ENCODE measurements around the gene LRP1. TPM values are rescaled to one million over a fixed set of nuclear protein-coding genes. Genes with fewer than 3 reads are reported as not detected.

Gene LRP1
- total RNA-seq, 3 donors from 2014 or later (not counting 1 experiment from before 2014, with no cell fraction given), result 6.7 to 13.1 (median 9.5) TPM

- Mint-ChIP-seq H3K36me3 (no peaks in the 10 kb centered on the region), H3K27me3 (ENCODE audit: low read depth in 2 of 2) (peaks cover 0 to 6% of the 10 kb centered on the region in 2 donors), H3K4me3 (no peak overlapping the region), H3K4me1 (no peaks in the 10 kb centered on the region), H3K27ac (no peak overlapping the region), H3K9me3 (no peaks in the 10 kb centered on the region)
- WGBS (ENCODE audit: insufficient coverage), result 86% methylated on average over 8 of the region's 8 CpGs
- no peaks in the 10 kb centered on the region for H3K27me3 ChIP-seq (ENCODE audit: control insufficient read depth, insufficient read depth, low read length)
- ATAC-seq, result no peak
- TF ChIP-seq, protein P1, sequence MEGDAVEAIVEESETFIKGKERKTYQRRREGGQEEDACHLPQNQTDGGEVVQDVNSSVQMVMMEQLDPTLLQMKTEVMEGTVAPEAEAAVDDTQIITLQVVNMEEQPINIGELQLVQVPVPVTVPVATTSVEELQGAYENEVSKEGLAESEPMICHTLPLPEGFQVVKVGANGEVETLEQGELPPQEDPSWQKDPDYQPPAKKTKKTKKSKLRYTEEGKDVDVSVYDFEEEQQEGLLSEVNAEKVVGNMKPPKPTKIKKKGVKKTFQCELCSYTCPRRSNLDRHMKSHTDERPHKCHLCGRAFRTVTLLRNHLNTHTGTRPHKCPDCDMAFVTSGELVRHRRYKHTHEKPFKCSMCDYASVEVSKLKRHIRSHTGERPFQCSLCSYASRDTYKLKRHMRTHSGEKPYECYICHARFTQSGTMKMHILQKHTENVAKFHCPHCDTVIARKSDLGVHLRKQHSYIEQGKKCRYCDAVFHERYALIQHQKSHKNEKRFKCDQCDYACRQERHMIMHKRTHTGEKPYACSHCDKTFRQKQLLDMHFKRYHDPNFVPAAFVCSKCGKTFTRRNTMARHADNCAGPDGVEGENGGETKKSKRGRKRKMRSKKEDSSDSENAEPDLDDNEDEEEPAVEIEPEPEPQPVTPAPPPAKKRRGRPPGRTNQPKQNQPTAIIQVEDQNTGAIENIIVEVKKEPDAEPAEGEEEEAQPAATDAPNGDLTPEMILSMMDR (IDR thresholded peaks at IDR 0.05), result no peak
- H3K27ac ChIP-seq (ENCODE audit: low read length), result no peak overlapping the region
- H3K36me3 ChIP-seq (ENCODE audit: control insufficient read depth, insufficient read depth, low read length), result no peaks in the 10 kb centered on the region
- no peaks in the 10 kb centered on the region for H3K9me3 ChIP-seq (ENCODE audit: control insufficient read depth, insufficient read depth, low read length)
- H3K4me1 ChIP-seq (ENCODE audit: control insufficient read depth, insufficient read depth, low read length), result peaks cover 5% of the 10 kb centered on the region
- intact Hi-C loops (cut with micrococcal nuclease), result no loop called here
- no peak for DNase-seq
- no peak overlapping the region for H3K4me3 ChIP-seq (ENCODE audit: low read length)
Measured at GRCh38 chr12:57141249-57141648, 13.0 kb downstream of the LRP1 start.

GRCh38 chr12:57142121-57142520 is 13.8 kb downstream of the LRP1 start:
- H3K9me3 Mint-ChIP-seq, result no peaks in the 10 kb centered on the region
- H3K4me3 Mint-ChIP-seq, result no peak overlapping the region
- no peak overlapping the region for H3K27ac Mint-ChIP-seq
- no peaks in the 10 kb centered on the region for H3K36me3 ChIP-seq (ENCODE audit: control insufficient read depth, insufficient read depth, low read length)
- no peaks in the 10 kb centered on the region for H3K36me3 Mint-ChIP-seq
- intact Hi-C loops (cut with micrococcal nuclease), result no loop called here
- no peaks in the 10 kb centered on the region for H3K4me1 Mint-ChIP-seq
- H3K27ac ChIP-seq (ENCODE audit: low read length), result no peak overlapping the region
- H3K4me3 ChIP-seq (ENCODE audit: low read length), result no peak overlapping the region
- no peaks in the 10 kb centered on the region for H3K27me3 ChIP-seq (ENCODE audit: control insufficient read depth, insufficient read depth, low read length)
- H3K27me3 Mint-ChIP-seq (ENCODE audit: low read depth in 2 of 2), result peaks cover 0 to 6% of the 10 kb centered on the region in 2 donors
- WGBS (ENCODE audit: insufficient coverage), result 94% methylated on average over 9 of the region's 9 CpGs
- DNase-seq (no peak), ATAC-seq (no peak)
- no peaks in the 10 kb centered on the region for H3K9me3 ChIP-seq (ENCODE audit: control insufficient read depth, insufficient read depth, low read length)
- peaks cover 5% of the 10 kb centered on the region for H3K4me1 ChIP-seq (ENCODE audit: control insufficient read depth, insufficient read depth, low read length)
- TF ChIP-seq, protein P1 (IDR thresholded peaks at IDR 0.05), result no peak

DNA sequence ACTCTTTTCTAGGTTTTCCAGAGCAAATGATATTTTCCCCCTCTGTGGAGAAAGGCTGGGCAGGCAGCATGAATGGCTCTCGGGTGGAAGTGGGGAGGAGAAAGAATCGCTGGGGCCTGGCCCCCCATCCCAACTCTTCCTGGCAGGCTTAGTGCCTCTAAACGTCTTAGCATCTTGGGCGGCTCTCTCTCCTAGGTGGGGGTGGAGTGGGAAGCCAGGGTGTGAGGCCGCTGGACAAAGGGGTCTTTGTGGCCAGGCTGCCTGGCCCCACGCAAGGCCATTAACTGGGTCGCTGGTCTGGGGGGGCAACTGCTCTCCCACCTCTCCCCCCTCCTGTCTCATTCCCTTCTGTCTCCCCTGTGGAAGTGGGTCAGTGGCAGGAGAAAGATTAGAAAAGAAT is 14.4 kb downstream of the LRP1 start:
- no peaks in the 10 kb centered on the region for H3K36me3 ChIP-seq (ENCODE audit: control insufficient read depth, insufficient read depth, low read length)
- TF ChIP-seq, protein P1 (IDR thresholded peaks at IDR 0.05), result no peak
- 76% methylated on average over 5 of the region's 7 CpGs for WGBS (ENCODE audit: insufficient coverage)
- no peak overlapping the region for H3K4me3 Mint-ChIP-seq
- H3K27me3 Mint-ChIP-seq (ENCODE audit: low read depth in 2 of 2), result peaks cover 0 to 6% of the 10 kb centered on the region in 2 donors
- H3K9me3 ChIP-seq (ENCODE audit: control insufficient read depth, insufficient read depth, low read length), result no peaks in the 10 kb centered on the region
- no peak overlapping the region for H3K27ac ChIP-seq (ENCODE audit: low read length)
- DNase-seq (no peak), ATAC-seq (no peak)
- no peak overlapping the region for H3K4me3 ChIP-seq (ENCODE audit: low read length)
- H3K4me1 Mint-ChIP-seq, result no peaks in the 10 kb centered on the region
- no peaks in the 10 kb centered on the region for H3K27me3 ChIP-seq (ENCODE audit: control insufficient read depth, insufficient read depth, low read length)
- H3K9me3 Mint-ChIP-seq, result no peaks in the 10 kb centered on the region
- no peaks in the 10 kb centered on the region for H3K36me3 Mint-ChIP-seq
- intact Hi-C loops (cut with micrococcal nuclease), result no loop called here
- peaks cover 7% of the 10 kb centered on the region for H3K4me1 ChIP-seq (ENCODE audit: control insufficient read depth, insufficient read depth, low read length)
- H3K27ac Mint-ChIP-seq, result no peak overlapping the region

- no peak overlapping the region for H3K4me3 Mint-ChIP-seq
- DNase-seq, result peak in 1 of 2 donors; percentile 24
Measured at GRCh38 chr12:57143454-57143853, 15.2 kb downstream of the LRP1 start.

More at GRCh38 chr12:57143454-57143853, 15.2 kb downstream of the LRP1 start:
- Histone ChIP-seq H3K9me3 (ENCODE audit: control insufficient read depth, insufficient read depth, low read length) (no peaks in the 10 kb centered on the region), H3K27ac (ENCODE audit: low read length) (no peak overlapping the region), H3K4me3 (ENCODE audit: low read length) (no peak overlapping the region), H3K4me1 (ENCODE audit: control insufficient read depth, insufficient read depth, low read length) (peaks cover 10% of the 10 kb centered on the region), H3K36me3 (ENCODE audit: control insufficient read depth, insufficient read depth, low read length) (no peaks in the 10 kb centered on the region), H3K27me3 (ENCODE audit: control insufficient read depth, insufficient read depth, low read length) (no peaks in the 10 kb centered on the region)
- Mint-ChIP-seq H3K9me3 (no peaks in the 10 kb centered on the region), H3K4me1 (no peaks in the 10 kb centered on the region), H3K36me3 (no peaks in the 10 kb centered on the region), H3K27me3 (ENCODE audit: low read depth in 2 of 2) (peaks cover 0 to 6% of the 10 kb centered on the region in 2 donors), H3K27ac (no peak overlapping the region)
- WGBS (ENCODE audit: insufficient coverage), result 36% methylated on average over 4 of the region's 4 CpGs
- TF ChIP-seq, protein P1 (IDR thresholded peaks at IDR 0.05), result no peak
- no peak for ATAC-seq
- intact Hi-C loops (cut with micrococcal nuclease), result no loop called here
